Endothelial cell (in vitro differentiated cells): ENCODE results near the gene MACROD2. TPM values are rescaled to one million over a fixed set of nuclear protein-coding genes. Genes with fewer than 3 reads are reported as not detected.

Source experiments
- DNase-seq: peaks from one replicate; pipeline ENCODE4 v3.0.0; 2021; ENCODE audit warnings: low spot score
- H3K27ac Mint-ChIP-seq: one replicate; pipeline ENCODE4 v1.8.0; 2021; ENCODE audit warnings: mixed read lengths, inconsistent platforms; ENCODE audit not compliant: unreplicated experiment
- H3K27me3 Mint-ChIP-seq: one replicate; pipeline ENCODE4 v1.8.0; 2021; ENCODE audit warnings: mild to moderate bottlenecking, moderate library complexity, mixed read lengths, inconsistent platforms; ENCODE audit not compliant: unreplicated experiment
- H3K36me3 Mint-ChIP-seq: one replicate; pipeline ENCODE4 v1.8.0; 2021; ENCODE audit warnings: mild to moderate bottlenecking, low read depth, mixed read lengths, inconsistent platforms; ENCODE audit not compliant: unreplicated experiment
- H3K4me1 Mint-ChIP-seq: one replicate; pipeline ENCODE4 v1.8.0; 2021; ENCODE audit warnings: mild to moderate bottlenecking, mixed read lengths, inconsistent platforms; ENCODE audit not compliant: unreplicated experiment
- H3K4me3 Mint-ChIP-seq: one replicate; pipeline ENCODE4 v1.8.0; 2021; ENCODE audit warnings: mild to moderate bottlenecking, mixed read lengths, inconsistent platforms; ENCODE audit not compliant: unreplicated experiment
- H3K9me3 Mint-ChIP-seq: one replicate; pipeline ENCODE4 v1.8.0; 2021; ENCODE audit warnings: mixed read lengths, inconsistent platforms; ENCODE audit not compliant: unreplicated experiment
- CTCF ChIP-seq: fragments of 200-600 bp; sonication (generic); IDR thresholded peaks from one replicate; pipeline ENCODE4 v1.5.0; 2021; ENCODE audit warnings: antibody characterized with exemption; ENCODE audit not compliant: unreplicated experiment
- total RNA-seq: library from RNA; stranded (reverse); fragmentation: NEBNext Ultra II Directional; extraction: Animal tissue kit (Norgen Biotek cat#: 25700); gene quantifications from one replicate; pipeline ENCODE4 v1.2.1, GENCODE V29; 2021; ENCODE audit not compliant: unreplicated experiment

MACROD2 gene
- total RNA-seq, 1 donor from 2014 or later: 6.4 TPM

- no peak overlapping the region for H3K4me3 Mint-ChIP-seq
- peaks cover 2% of the 10 kb centered on the region for H3K27me3 Mint-ChIP-seq
- no peak for DNase-seq
- no peak for TF ChIP-seq CTCF
- H3K9me3 Mint-ChIP-seq: no peaks in the 10 kb centered on the region
- H3K4me1 Mint-ChIP-seq: no peaks in the 10 kb centered on the region
- H3K36me3 Mint-ChIP-seq: no peaks in the 10 kb centered on the region
- no peak overlapping the region for H3K27ac Mint-ChIP-seq
Measured at GRCh38 chr20:16059841-16060240, 2064.5 kb downstream of the MACROD2 start.

GRCh38 chr20:16061351-16061750 lies 2066.0 kb downstream of the MACROD2 start:
- Mint-ChIP-seq H3K9me3 (no peaks in the 10 kb centered on the region), H3K27me3 (peaks cover 2% of the 10 kb centered on the region), H3K4me3 (no peak overlapping the region), H3K4me1 (no peaks in the 10 kb centered on the region), H3K27ac (no peak overlapping the region), H3K36me3 (no peaks in the 10 kb centered on the region)
- no peak for TF ChIP-seq CTCF
- no peak for DNase-seq

GRCh38 chr20:16062661-16063581 lies 2067.6 kb downstream of the MACROD2 start:
- Mint-ChIP-seq H3K4me1 (no peaks in the 10 kb centered on the region), H3K27me3 (peaks cover 2% of the 10 kb centered on the region), H3K36me3 (no peaks in the 10 kb centered on the region), H3K4me3 (no peak overlapping the region), H3K9me3 (no peaks in the 10 kb centered on the region), H3K27ac (no peak overlapping the region)
- no peak for DNase-seq
- no peak for TF ChIP-seq CTCF

- TF ChIP-seq CTCF: no peak
- H3K27ac Mint-ChIP-seq: no peak overlapping the region
- H3K4me3 Mint-ChIP-seq: no peak overlapping the region
- H3K27me3 Mint-ChIP-seq: peaks cover 2% of the 10 kb centered on the region
- no peak for DNase-seq
- no peaks in the 10 kb centered on the region for H3K36me3 Mint-ChIP-seq
- no peaks in the 10 kb centered on the region for H3K9me3 Mint-ChIP-seq
- H3K4me1 Mint-ChIP-seq: no peaks in the 10 kb centered on the region
Measured at GRCh38 chr20:16063881-16064280, 2068.6 kb downstream of the MACROD2 start.

- Mint-ChIP-seq H3K4me3 (no peak overlapping the region), H3K9me3 (no peaks in the 10 kb centered on the region), H3K27ac (no peak overlapping the region), H3K4me1 (no peaks in the 10 kb centered on the region), H3K36me3 (no peaks in the 10 kb centered on the region), H3K27me3 (no peaks in the 10 kb centered on the region)
- TF ChIP-seq CTCF: no peak
- no peak for DNase-seq
Measured at GRCh38 chr20:16064989-16065707, 2069.8 kb downstream of the MACROD2 start.
